PFSK-1 (cell line): Measurements from ENCODE around the gene CNN2.

Source experiments
- POLR2AphosphoS5 ChIP-seq: IDR thresholded peaks from 2 replicates; pipeline ENCODE4 v1.6.1; 2012; ENCODE audit warnings: low read depth, mild to moderate bottlenecking, control low read depth, low read length, moderate library complexity
- REST ChIP-seq, 2 experiments: IDR thresholded peaks; 2 replicates each; pipeline versions ENCODE4 v1.6.1 to v1.8.0; 2011 to 2012; ENCODE audit warnings: low read depth in 2 of 2, low read length in 2 of 2, control low read depth in 1 of 2, inconsistent platforms in 1 of 2, mild to moderate bottlenecking in 1 of 2, moderate library complexity in 1 of 2; ENCODE audit not compliant: insufficient read depth in 1 of 2
- SIN3A ChIP-seq: IDR thresholded peaks from 2 replicates; pipeline ENCODE4 v1.6.1; 2012; ENCODE audit warnings: mild to moderate bottlenecking, low read length, moderate library complexity, borderline replicate concordance; ENCODE audit not compliant: insufficient read depth
- TAF1 ChIP-seq: IDR thresholded peaks from 2 replicates; pipeline ENCODE4 v1.6.1; 2012; ENCODE audit warnings: low read length, control low read depth, borderline replicate concordance; ENCODE audit not compliant: insufficient read depth

GRCh38 chr19:1000591-1001537 lies 25.5 kb upstream of the CNN2 start:
- no peak for TF ChIP-seq TAF1
- no peak for TF ChIP-seq POLR2AphosphoS5
- no peak for TF ChIP-seq REST (IDR thresholded peaks at IDR 0.05; ENCODE audit: insufficient read depth in 1 of 2, low read depth in 2 of 2, low read length in 2 of 2)
- no peak for TF ChIP-seq SIN3A
